SK-N-SH (cell line): Measurements from ENCODE around the gene CCDC61.

Experiments used
- ELF1 ChIP-seq: IDR thresholded peaks from 2 replicates; pipeline ENCODE4 v1.4.0; 2012
- FOXM1 ChIP-seq: IDR thresholded peaks from 2 replicates; pipeline ENCODE4 v1.4.0; 2012; ENCODE audit warnings: low read depth, mild to moderate bottlenecking
- GABPA ChIP-seq: IDR thresholded peaks from 2 replicates; pipeline ENCODE4 v1.4.0; 2012; ENCODE audit warnings: low read depth, mild to moderate bottlenecking
- JUND ChIP-seq: IDR thresholded peaks from 2 replicates; pipeline ENCODE4 v1.4.0; 2012
- RAD21 ChIP-seq: IDR thresholded peaks from 2 replicates; pipeline ENCODE4 v1.6.1; 2012; ENCODE audit warnings: mild to moderate bottlenecking, low read length
- YY1 ChIP-seq: IDR thresholded peaks from 2 replicates; pipeline ENCODE4 v1.4.0; 2012; ENCODE audit warnings: low read depth, mild to moderate bottlenecking

DNA sequence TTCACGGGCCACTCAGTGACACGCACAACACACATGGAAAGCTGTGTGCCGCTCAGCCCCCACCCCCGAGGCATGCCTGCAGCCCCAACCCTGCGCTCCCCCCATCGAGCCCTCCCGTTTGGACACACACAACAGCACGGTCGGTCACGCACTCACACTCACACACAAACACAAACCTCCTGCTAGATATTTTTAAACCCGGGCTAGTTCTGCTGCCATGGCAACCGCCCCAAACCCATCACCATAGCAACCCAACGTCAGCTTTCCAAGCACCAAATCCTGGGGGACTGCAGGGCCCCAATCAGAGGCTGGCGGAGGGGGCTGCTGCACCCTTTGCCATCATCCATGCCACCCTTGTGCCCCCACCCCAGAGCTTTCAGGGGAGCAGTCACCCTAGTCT, 19.1 kb upstream of the CCDC61 start:
- TF ChIP-seq ELF1 (no peak), FOXM1 (no peak), JUND (no peak), YY1 (no peak), RAD21 (no peak), GABPA (no peak)
